ENCODE data around the gene HCRTR2. TPM values are rescaled to one million over a fixed set of nuclear protein-coding genes. Genes with fewer than 3 reads are reported as not detected.
A peak's percentile ranks its signal among the peaks of the same experiment; 100 is the strongest.

The HCRTR2 gene
- total and polyA plus RNA-seq, 2 experiments from 2014 or later = not detected

- peak in 1 of 2 donors; percentile 51 for DNase-seq (ENCODE audit: low read depth in 1 of 2, low spot score in 1 of 2)
- H3K9me3 ChIP-seq (ENCODE audit: low read depth) = no peaks in the 10 kb centered on the region
- H3K4me1 ChIP-seq (ENCODE audit: low read depth) = peaks cover 8% of the 10 kb centered on the region
- H3K36me3 ChIP-seq = no peaks in the 10 kb centered on the region
- H3K27ac ChIP-seq = no peak overlapping the region
- H3K4me3 ChIP-seq = no peak overlapping the region
- TF ChIP-seq, protein P1, sequence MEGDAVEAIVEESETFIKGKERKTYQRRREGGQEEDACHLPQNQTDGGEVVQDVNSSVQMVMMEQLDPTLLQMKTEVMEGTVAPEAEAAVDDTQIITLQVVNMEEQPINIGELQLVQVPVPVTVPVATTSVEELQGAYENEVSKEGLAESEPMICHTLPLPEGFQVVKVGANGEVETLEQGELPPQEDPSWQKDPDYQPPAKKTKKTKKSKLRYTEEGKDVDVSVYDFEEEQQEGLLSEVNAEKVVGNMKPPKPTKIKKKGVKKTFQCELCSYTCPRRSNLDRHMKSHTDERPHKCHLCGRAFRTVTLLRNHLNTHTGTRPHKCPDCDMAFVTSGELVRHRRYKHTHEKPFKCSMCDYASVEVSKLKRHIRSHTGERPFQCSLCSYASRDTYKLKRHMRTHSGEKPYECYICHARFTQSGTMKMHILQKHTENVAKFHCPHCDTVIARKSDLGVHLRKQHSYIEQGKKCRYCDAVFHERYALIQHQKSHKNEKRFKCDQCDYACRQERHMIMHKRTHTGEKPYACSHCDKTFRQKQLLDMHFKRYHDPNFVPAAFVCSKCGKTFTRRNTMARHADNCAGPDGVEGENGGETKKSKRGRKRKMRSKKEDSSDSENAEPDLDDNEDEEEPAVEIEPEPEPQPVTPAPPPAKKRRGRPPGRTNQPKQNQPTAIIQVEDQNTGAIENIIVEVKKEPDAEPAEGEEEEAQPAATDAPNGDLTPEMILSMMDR (IDR thresholded peaks at IDR 0.05; ENCODE audit: low read depth, low read length) = no peak
- H3K27me3 ChIP-seq = no peaks in the 10 kb centered on the region
These were observed 85.9 kb downstream of the HCRTR2 start for GRCh38 chr6:55260181-55260580.

DNA sequence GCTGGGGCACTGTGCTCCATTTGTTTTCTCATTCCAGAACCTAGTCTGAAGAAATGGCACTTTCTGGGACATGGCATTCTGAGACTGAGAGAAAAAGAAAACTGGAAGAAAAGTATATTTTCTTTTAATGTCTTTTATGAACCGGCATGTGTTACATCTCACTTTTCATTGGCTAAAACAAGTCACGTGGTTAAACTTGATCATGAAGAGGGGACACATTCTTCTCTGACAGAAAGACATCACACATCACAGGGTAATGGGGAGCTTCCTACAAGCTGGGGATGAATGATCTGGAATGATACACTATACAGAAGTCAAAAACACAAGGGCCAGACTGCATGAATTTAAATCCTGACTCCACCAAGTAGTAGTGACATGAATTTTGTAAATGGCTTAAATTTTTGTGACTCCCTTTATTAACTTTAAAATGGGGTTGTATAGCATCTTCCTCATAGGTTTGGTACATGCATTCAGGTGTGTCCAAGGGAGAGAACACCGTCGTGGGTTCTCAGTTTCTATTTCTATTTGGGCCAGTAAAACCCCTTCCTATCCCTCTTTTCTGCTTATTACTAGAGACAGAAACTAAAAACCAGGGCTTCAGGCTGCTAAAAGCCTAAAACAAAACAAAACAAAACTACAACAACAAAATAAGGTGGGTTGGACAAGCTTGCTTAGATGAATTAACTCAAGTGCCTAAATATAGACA is 91.2 kb downstream of the HCRTR2 start:
- TF ChIP-seq, protein P1 (IDR thresholded peaks at IDR 0.05; ENCODE audit: low read depth, low read length) = no peak
- H3K36me3 ChIP-seq = no peaks in the 10 kb centered on the region
- H3K4me3 ChIP-seq = no peak overlapping the region
- no peak for DNase-seq (ENCODE audit: low read depth in 1 of 2, low spot score in 1 of 2)
- no peaks in the 10 kb centered on the region for H3K27me3 ChIP-seq
- no peaks in the 10 kb centered on the region for H3K4me1 ChIP-seq (ENCODE audit: low read depth)
- H3K9me3 ChIP-seq (ENCODE audit: low read depth) = no peaks in the 10 kb centered on the region
- no peak overlapping the region for H3K27ac ChIP-seq

DNA sequence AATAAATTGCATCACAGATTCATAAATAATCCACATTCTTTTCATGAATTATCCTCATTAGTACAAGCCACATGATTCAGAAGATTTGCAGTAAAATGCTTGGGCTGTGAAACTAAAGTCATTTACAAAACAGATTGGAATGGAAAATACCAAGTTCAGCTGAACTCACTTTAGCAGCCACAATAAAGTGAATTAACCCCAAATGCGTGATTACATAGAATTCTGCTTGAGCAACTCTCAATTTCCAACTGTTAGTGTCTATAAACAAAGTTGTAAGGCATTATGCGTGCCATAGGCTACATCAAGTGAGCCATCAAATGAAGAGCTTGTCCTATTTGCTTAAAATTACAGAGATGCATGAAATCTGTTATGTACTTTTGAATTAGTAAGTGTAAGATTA is 92.6 kb downstream of the HCRTR2 start:
- Histone ChIP-seq H3K9me3 (ENCODE audit: low read depth) (no peaks in the 10 kb centered on the region), H3K27ac (no peak overlapping the region), H3K27me3 (no peaks in the 10 kb centered on the region), H3K36me3 (no peaks in the 10 kb centered on the region), H3K4me1 (ENCODE audit: low read depth) (no peaks in the 10 kb centered on the region), H3K4me3 (no peak overlapping the region)
- TF ChIP-seq, protein P1 (IDR thresholded peaks at IDR 0.05; ENCODE audit: low read depth, low read length) = no peak
- DNase-seq (ENCODE audit: low read depth in 1 of 2, low spot score in 1 of 2) = no peak

GRCh38 chr6:55276745-55277530 is 102.6 kb downstream of the HCRTR2 start:
- DNase-seq (ENCODE audit: low read depth in 1 of 2, low spot score in 1 of 2) = peak; percentile 79 to 84
- Histone ChIP-seq H3K4me1 (ENCODE audit: low read depth) (peaks cover 18% of the 10 kb centered on the region), H3K36me3 (no peaks in the 10 kb centered on the region), H3K27ac (peak overlapping the region; percentile 61), H3K27me3 (no peaks in the 10 kb centered on the region), H3K9me3 (ENCODE audit: low read depth) (no peaks in the 10 kb centered on the region), H3K4me3 (no peak overlapping the region)
- TF ChIP-seq, protein P1 (IDR thresholded peaks at IDR 0.05; ENCODE audit: low read depth, low read length) = peak; percentile 63

GRCh38 chr6:55277646-55278045 is 103.3 kb downstream of the HCRTR2 start:
- TF ChIP-seq, protein P1 (IDR thresholded peaks at IDR 0.05; ENCODE audit: low read depth, low read length) = no peak
- H3K36me3 ChIP-seq = no peaks in the 10 kb centered on the region
- peaks cover 23% of the 10 kb centered on the region for H3K4me1 ChIP-seq (ENCODE audit: low read depth)
- peak; percentile 41 to 58 for DNase-seq (ENCODE audit: low read depth in 1 of 2, low spot score in 1 of 2)
- H3K27me3 ChIP-seq = no peaks in the 10 kb centered on the region
- no peaks in the 10 kb centered on the region for H3K9me3 ChIP-seq (ENCODE audit: low read depth)
- H3K4me3 ChIP-seq = no peak overlapping the region
- H3K27ac ChIP-seq = peak overlapping the region; percentile 61

Measured in cardiac muscle cell (in vitro differentiated cells and primary cell).